Measurements from ENCODE around the gene MLF1. TPM values are rescaled to one million over a fixed set of nuclear protein-coding genes. Genes with fewer than 3 reads are reported as not detected.
A peak's percentile ranks its signal among the peaks of the same experiment; 100 is the strongest.

Gene MLF1
- total and polyA plus RNA-seq, 9 donors, result 47.8 to 113 (median 70.5) TPM

GRCh38 chr3:158640646-158641045 lies 69.7 kb downstream of the MLF1 start:
- no peak for DNase-seq
- no peak overlapping the region for H3K27ac ChIP-seq (ENCODE audit: low read length)
- H3K36me3 ChIP-seq (ENCODE audit: control insufficient read depth, insufficient read depth, low read length), result no peaks in the 10 kb centered on the region
- no peak overlapping the region for H3K4me3 ChIP-seq (ENCODE audit: low read length)
- no peaks in the 10 kb centered on the region for H3K9me3 ChIP-seq (replicated peaks; ENCODE audit: control insufficient read depth, low read depth, low read length)
- no peaks in the 10 kb centered on the region for H3K4me1 ChIP-seq (ENCODE audit: control insufficient read depth, insufficient read depth, low read length)
- 81% methylated on average over 4 of the region's 7 CpGs for WGBS (ENCODE audit: insufficient coverage)
- no peaks in the 10 kb centered on the region for H3K27me3 ChIP-seq (ENCODE audit: control insufficient read depth, insufficient read depth, low read length)

GRCh38 chr3:158642005-158642404 lies 71.0 kb downstream of the MLF1 start:
- Histone ChIP-seq H3K27me3 (ENCODE audit: control insufficient read depth, insufficient read depth, low read length) (no peaks in the 10 kb centered on the region), H3K36me3 (ENCODE audit: control insufficient read depth, insufficient read depth, low read length) (peaks cover 7% of the 10 kb centered on the region), H3K27ac (ENCODE audit: low read length) (no peak overlapping the region), H3K4me1 (ENCODE audit: control insufficient read depth, insufficient read depth, low read length) (no peaks in the 10 kb centered on the region), H3K9me3 (replicated peaks; ENCODE audit: control insufficient read depth, low read depth, low read length) (no peaks in the 10 kb centered on the region), H3K4me3 (ENCODE audit: low read length) (no peak overlapping the region)
- DNase-seq, result no peak
- no CpG with 5 or more reads among the region's 7 CpGs for WGBS (ENCODE audit: insufficient coverage)

- Histone ChIP-seq H3K4me3 (ENCODE audit: low read length) (no peak overlapping the region), H3K36me3 (ENCODE audit: control insufficient read depth, insufficient read depth, low read length) (peaks cover 7% of the 10 kb centered on the region), H3K4me1 (ENCODE audit: control insufficient read depth, insufficient read depth, low read length) (no peaks in the 10 kb centered on the region), H3K27ac (ENCODE audit: low read length) (no peak overlapping the region), H3K9me3 (replicated peaks; ENCODE audit: control insufficient read depth, low read depth, low read length) (no peaks in the 10 kb centered on the region), H3K27me3 (ENCODE audit: control insufficient read depth, insufficient read depth, low read length) (no peaks in the 10 kb centered on the region)
- 60% methylated on average over 1 of the region's 6 CpGs for WGBS (ENCODE audit: insufficient coverage)
- no peak for DNase-seq
Measured at GRCh38 chr3:158642474-158643210, 71.6 kb downstream of the MLF1 start.

GRCh38 chr3:158644345-158644908 lies 73.4 kb downstream of the MLF1 start, which contains the start of gene GFM1:
TSS of gene GFM1 (plus strand) at chr3:158644527. CDS start at chr3:158644635, 108 bp downstream.
- H3K36me3 ChIP-seq (ENCODE audit: control insufficient read depth, insufficient read depth, low read length), result peaks cover 7% of the 10 kb centered on the region
- WGBS (ENCODE audit: insufficient coverage), result under 1% methylated on average over 39 of the region's 42 CpGs
- H3K27ac ChIP-seq (ENCODE audit: low read length), result peak within 1 kb of the TSS; percentile 88
- H3K27me3 ChIP-seq (ENCODE audit: control insufficient read depth, insufficient read depth, low read length), result no peaks in the 10 kb centered on the region
- DNase-seq, result peak; percentile 98
- peak within 1 kb of the TSS; percentile 93 for H3K4me3 ChIP-seq (ENCODE audit: low read length)
- H3K9me3 ChIP-seq (replicated peaks; ENCODE audit: control insufficient read depth, low read depth, low read length), result no peaks in the 10 kb centered on the region
- no peaks in the 10 kb centered on the region for H3K4me1 ChIP-seq (ENCODE audit: control insufficient read depth, insufficient read depth, low read length)

DNA sequence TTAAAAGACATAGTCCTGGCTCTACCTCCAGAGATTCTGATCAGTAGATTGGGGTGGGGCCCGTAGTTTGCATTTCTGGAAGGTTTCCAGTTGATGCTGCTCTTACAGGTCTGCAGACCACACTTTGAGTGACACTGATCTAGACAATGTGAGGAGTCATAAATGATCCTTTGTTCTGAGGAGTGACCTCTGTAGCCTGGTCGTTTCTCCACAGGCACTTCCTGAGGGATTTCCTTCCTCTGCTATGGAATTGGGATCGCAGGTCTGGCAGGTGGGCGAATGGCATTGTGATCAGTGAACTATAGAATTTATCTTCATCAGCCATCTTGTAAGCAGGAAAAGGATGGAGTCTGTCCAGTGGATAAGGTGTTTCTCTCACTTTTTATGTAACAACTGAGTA lies 78.8 kb downstream of the MLF1 start:
- peaks cover 15% of the 10 kb centered on the region for H3K36me3 ChIP-seq (ENCODE audit: control insufficient read depth, insufficient read depth, low read length)
- 100% methylated on average over 1 of the region's 4 CpGs for WGBS (ENCODE audit: insufficient coverage)

DNA sequence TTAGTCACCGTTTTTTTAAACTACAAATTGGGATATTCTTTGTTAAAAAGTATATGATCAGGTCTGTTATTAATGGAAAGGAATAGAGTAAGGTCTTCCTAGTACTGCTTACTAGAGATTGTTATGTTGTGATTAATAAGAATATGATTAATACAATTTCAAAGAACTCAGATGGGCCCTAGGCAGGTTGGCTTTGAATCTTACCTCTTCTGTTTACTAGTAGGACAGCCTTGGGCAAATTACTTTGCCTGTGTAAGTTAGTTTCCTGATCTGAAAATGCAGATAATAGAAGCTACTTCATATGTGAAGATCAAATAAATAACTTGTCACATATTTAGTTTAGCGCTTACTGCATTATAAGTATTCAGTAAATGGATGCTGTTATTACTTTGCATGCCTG lies 80.2 kb downstream of the MLF1 start:
- no peak overlapping the region for H3K27ac ChIP-seq (ENCODE audit: low read length)
- WGBS (ENCODE audit: insufficient coverage), result no CpG with 5 or more reads among the region's 2 CpGs
- no peaks in the 10 kb centered on the region for H3K27me3 ChIP-seq (ENCODE audit: control insufficient read depth, insufficient read depth, low read length)
- no peak for DNase-seq
- peaks cover 19% of the 10 kb centered on the region for H3K36me3 ChIP-seq (ENCODE audit: control insufficient read depth, insufficient read depth, low read length)
- H3K9me3 ChIP-seq (replicated peaks; ENCODE audit: control insufficient read depth, low read depth, low read length), result no peaks in the 10 kb centered on the region
- no peaks in the 10 kb centered on the region for H3K4me1 ChIP-seq (ENCODE audit: control insufficient read depth, insufficient read depth, low read length)
- H3K4me3 ChIP-seq (ENCODE audit: low read length), result no peak overlapping the region

More for the DNA sequence above, 78.8 kb downstream of the MLF1 start:
- DNase-seq, result peak; percentile 33
- Histone ChIP-seq H3K4me3 (ENCODE audit: low read length) (no peak overlapping the region), H3K9me3 (replicated peaks; ENCODE audit: control insufficient read depth, low read depth, low read length) (no peaks in the 10 kb centered on the region), H3K27me3 (ENCODE audit: control insufficient read depth, insufficient read depth, low read length) (no peaks in the 10 kb centered on the region), H3K4me1 (ENCODE audit: control insufficient read depth, insufficient read depth, low read length) (no peaks in the 10 kb centered on the region), H3K27ac (ENCODE audit: low read length) (peak overlapping the region; percentile 52)

DNA sequence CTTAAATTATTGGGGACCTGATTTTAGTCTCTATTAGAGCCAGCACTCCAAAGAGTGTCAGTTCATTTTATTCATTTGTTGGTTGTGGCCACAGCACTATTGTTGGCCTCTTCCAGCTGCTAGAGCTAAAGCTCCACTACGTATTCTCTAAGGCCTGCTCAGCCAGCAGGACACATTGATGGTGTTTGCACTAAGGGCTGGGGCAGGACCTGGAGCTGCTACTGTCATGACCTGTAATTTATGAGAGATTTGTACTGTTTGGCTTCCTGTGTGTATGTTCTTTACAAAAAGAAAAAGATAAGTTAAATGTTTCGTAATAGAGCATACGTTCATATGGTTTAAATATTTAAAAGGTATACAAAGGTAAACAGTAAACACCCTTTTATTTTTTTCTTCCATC lies 81.5 kb downstream of the MLF1 start:
- H3K4me3 ChIP-seq (ENCODE audit: low read length), result no peak overlapping the region
- no peak for DNase-seq
- peaks cover 17% of the 10 kb centered on the region for H3K36me3 ChIP-seq (ENCODE audit: control insufficient read depth, insufficient read depth, low read length)
- no peaks in the 10 kb centered on the region for H3K4me1 ChIP-seq (ENCODE audit: control insufficient read depth, insufficient read depth, low read length)
- WGBS (ENCODE audit: insufficient coverage), result no CpG with 5 or more reads among the region's 3 CpGs
- no peaks in the 10 kb centered on the region for H3K27me3 ChIP-seq (ENCODE audit: control insufficient read depth, insufficient read depth, low read length)
- H3K27ac ChIP-seq (ENCODE audit: low read length), result no peak overlapping the region
- H3K9me3 ChIP-seq (replicated peaks; ENCODE audit: control insufficient read depth, low read depth, low read length), result no peaks in the 10 kb centered on the region

Other genes starting within 250 kb of the MLF1 start
- 45.9 TPM for gene GFM1, start 73.3 kb downstream of the MLF1 start, total RNA-seq
- gene GFM1, start 73.3 kb downstream of the MLF1 start, polyA plus RNA-seq (ENCODE audit: insufficient read depth in 1 of 8, insufficient read length in 8 of 8, low replicate concordance in 1 of 8), result 10 to 100 TPM; 26.9 to 37.6 (median 32.1) TPM
- 33.4 TPM for gene LXN, start 101.5 kb downstream of the MLF1 start, total RNA-seq
- gene LXN, start 101.5 kb downstream of the MLF1 start, polyA plus RNA-seq (ENCODE audit: insufficient read depth in 1 of 8, insufficient read length in 8 of 8, low replicate concordance in 1 of 8), result 10 to 100 TPM; 16.4 to 30.8 (median 22.8) TPM
- gene RARRES1, start 161.3 kb downstream of the MLF1 start, total RNA-seq, result 4.1 TPM
- 1 to 10 TPM; 2.2 to 9.4 (median 3.6) TPM for gene RARRES1, start 161.3 kb downstream of the MLF1 start, polyA plus RNA-seq (ENCODE audit: insufficient read depth in 1 of 8, insufficient read length in 8 of 8, low replicate concordance in 1 of 8)
- gene MFSD1, start 230.9 kb downstream of the MLF1 start, total RNA-seq, result 37.6 TPM
- 10 to 100 TPM; 24.0 to 38.0 (median 26.6) TPM for gene MFSD1, start 230.9 kb downstream of the MLF1 start, polyA plus RNA-seq (ENCODE audit: insufficient read depth in 1 of 8, insufficient read length in 8 of 8, low replicate concordance in 1 of 8)